ENCODE data around the gene GZMA.
A peak's percentile ranks its signal among the peaks of the same experiment; 100 is the strongest.

The GZMA gene

DNA sequence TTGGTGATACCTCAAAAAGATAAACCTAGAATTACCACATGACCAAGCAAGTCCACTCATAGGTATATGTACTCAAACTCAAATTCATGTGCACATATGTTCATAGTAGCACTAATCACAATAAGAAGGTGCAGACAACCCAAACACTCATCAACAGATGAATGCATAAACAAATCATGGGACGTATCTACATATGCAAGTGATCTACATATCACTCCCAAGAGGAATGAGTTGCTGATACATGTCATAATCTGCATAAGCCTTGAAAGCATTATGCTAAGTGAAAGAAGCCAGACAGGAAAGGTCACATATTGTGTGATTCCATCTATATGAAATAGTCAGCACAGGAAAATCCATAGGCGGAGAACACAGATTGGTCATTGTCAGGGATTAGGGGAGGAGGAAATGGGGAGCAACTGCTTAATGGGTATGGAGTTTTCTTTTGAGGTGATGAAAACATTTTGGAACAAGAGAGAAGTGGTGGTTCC is 46.9 kb downstream of the GZMA start:
- no peak overlapping the region for H3K4me3 ChIP-seq (ENCODE audit: low read depth, low read length)
- no peak for TF ChIP-seq CTCF (IDR thresholded peaks at IDR 0.05; ENCODE audit: low read depth, low read length)
- in situ Hi-C loops (cut with HindIII; ENCODE audit: low sequenced_read_pairs) = no loop called here
- DNase-seq (ENCODE audit: low read depth, low spot score) = no peak

DNA sequence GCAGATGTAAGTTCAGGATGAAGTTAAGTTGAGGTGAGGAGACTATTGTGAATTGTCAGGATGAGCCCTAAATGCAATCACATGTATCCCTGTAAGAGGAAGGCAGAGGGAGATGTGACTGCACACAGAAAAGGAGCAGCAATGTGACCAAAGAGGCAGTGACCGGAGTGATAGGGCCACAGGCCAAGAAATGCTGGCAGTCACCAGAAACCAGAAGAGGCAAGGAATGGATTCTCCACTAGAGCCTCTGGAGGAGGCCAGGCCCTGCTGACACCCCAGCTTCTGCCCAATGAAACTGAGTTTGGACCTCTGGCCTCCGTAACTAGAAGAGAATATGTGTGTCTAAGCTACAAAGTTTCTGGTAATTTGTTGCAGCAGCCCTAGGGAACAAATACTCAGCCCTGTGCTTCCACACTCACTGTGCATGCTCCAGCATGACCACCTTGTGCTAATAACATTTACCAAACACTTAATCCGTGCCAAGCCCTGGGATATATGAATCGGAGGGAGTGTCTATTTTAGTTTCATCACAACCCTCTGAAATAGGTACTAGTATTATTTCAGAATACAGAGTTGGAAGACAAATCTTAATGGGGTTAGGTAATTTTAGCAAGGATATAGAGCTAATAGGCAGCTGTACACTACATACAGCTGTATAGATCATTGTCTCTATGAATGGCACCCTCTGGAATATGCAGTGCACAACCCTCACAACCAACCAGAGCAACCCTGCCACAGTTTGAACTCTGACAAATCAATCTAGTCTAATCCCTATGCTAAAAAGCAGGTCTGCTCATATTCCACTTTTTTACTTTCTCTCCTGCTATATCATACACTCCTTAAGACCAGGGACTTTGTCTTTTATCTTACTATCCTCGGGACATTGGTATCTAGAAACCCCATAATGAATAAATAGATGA is 49.7 kb downstream of the GZMA start:
- no peak overlapping the region for H3K4me3 ChIP-seq (ENCODE audit: low read depth, low read length)
- no peak for TF ChIP-seq CTCF (IDR thresholded peaks at IDR 0.05; ENCODE audit: low read depth, low read length)
- DNase-seq (ENCODE audit: low read depth, low spot score) = peak; percentile 79
- in situ Hi-C loops (cut with HindIII; ENCODE audit: low sequenced_read_pairs) = no loop called here

DNA sequence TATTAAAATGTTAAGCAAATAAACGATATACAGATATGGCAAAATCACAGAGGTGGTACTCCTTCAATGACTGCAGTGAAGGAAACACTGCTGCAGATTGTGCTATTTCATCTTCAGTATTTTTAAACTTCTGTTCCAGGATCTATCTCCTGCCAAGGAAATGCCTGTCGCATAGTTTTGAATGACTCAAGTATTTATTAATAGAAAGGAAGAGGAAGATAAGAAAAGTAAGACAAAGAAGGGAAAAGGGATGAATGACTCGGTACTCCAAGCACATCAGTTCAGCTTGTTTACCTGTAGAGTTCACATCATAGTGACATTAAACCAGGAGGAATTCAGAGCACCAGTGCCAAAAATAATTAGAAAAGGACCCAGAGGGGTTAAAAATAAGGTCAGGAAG is 52.4 kb downstream of the GZMA start:
- TF ChIP-seq CTCF (IDR thresholded peaks at IDR 0.05; ENCODE audit: low read depth, low read length) = no peak
- no peak overlapping the region for H3K4me3 ChIP-seq (ENCODE audit: low read depth, low read length)
- DNase-seq (ENCODE audit: low read depth, low spot score) = peak; percentile 66
- in situ Hi-C loops (cut with HindIII; ENCODE audit: low sequenced_read_pairs) = no loop called here

Measured in astrocyte of the spinal cord (primary cell).